ENCODE data around the gene PAX2.

GRCh38 chr10:100876585-100877460, 131.4 kb downstream of the PAX2 start:
- TF ChIP-seq CTCF (IDR thresholded peaks at IDR 0.05; ENCODE audit: poor library complexity) (no peak), EZH2phosphoT487 (IDR thresholded peaks at IDR 0.05; ENCODE audit: low read depth, severe bottlenecking, unreplicated experiment) (no peak)

Data from hepatocyte (in vitro differentiated cells).